Midbrain (tissue), 1 donor: ENCODE results near the gene SPEG.

Source experiments
- DNase-seq: peaks from one replicate; lab custom pipeline; 2025; lab: John Stamatoyannopoulos, UW

The SPEG gene

DNA sequence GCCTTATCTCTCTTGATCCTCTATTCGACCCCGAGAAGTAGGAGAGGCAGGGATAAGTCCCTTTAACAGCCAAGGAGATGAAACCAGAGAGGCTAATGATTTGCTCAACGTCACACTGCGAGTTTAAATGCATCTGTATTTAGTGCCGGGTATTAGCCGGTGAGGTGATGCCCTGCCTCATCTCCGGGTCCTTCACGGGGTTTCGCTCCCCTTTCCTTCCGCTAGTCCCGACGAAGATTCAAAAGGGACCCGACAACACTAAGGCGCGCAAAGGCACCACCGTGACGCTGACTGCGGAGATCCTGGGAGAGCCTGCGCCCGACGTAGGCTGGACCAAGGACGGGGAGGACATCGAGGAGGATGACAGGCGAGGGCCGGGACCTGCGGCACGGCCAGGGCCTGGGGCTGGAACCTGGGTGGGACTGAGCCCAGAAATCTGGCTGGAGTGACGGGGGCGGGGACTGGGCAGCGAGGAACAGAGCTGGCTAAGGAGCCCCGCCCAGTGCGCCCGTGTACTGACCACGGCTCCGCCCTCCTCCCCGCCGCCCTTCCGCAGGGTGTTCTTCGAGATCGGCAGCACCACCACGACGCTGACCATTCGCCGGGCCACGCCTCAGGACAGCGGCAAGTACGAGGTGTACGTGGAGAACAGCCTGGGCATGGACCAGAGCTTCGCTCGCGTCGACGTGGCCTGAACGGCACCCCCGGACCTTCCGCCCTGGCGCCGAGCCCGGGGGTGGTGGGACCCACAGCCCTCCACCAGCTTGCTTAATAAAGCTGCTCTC is 63.0 kb downstream of the SPEG start:
- DNase-seq, result peak; percentile 35

- DNase-seq, result peak; percentile 93
Observed at GRCh38 chr2:219498280-219499057, 63.8 kb downstream of the SPEG start, which contains the start of gene GMPPA. GMPPA (plus strand) TSS chr2:219498891; CDS start chr2:219499976, 1,085 bp downstream.

GRCh38 chr2:219499058-219499307 is 64.3 kb downstream of the SPEG start:
- no peak for DNase-seq

DNA sequence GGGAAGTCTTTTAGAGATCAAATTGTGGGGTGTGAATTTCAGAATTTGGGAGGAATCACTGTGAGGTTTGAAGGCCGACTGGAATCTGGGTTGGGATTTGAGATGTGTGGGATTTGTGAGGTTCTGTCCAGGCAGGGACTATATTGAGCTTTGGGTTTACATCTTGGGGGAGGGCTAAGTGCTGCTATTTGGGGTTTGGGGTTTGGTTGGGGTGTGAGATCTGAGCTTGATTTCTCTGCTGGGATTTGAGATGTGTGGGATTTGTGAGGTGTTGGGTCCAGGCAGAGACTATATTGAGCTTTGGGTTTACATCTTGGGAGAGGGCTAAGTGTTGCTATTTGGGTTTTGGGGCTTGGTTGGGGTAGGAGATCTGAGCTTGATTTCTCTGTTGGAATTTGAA is 64.9 kb downstream of the SPEG start:
- no peak for DNase-seq

- DNase-seq, result no peak
Observed at GRCh38 chr2:219500135-219500534, 65.5 kb downstream of the SPEG start.

DNA sequence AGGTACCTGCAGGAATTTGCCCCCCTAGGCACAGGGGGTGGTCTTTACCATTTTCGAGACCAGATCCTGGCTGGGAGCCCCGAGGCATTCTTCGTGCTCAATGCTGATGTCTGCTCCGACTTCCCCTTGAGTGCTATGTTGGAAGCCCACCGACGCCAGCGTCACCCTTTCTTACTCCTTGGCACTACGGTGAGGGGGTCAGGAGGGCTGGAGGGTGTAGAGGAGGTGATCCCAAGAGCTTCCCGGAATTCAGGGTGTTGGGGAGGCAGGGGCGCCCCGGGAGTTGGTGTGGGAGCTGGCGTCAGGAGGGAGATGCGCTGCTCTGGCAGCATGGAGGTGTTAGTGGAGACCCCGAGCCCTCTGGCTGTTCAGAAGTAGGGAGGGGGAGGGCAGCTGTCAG is 67.2 kb downstream of the SPEG start:
- no peak for DNase-seq

DNA sequence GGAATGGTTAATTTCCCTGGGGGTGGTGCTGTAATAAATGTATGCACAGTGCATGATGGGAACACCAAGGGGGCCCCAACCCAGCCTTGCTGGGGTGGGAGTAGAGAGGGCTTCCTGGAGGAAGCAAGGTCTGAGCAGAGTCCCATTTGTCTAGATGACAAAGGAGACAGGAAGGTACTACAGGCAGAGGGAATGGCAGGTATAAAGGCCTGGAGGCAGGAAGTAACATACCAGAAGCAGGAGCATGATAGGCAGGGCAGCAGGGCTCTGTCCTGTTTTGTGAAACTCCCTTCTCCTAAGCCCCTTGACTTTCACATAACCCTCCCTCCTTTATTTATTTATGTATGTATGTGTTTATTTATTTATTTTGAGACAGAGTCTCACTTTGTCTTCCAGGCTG is 68.0 kb downstream of the SPEG start:
- no peak for DNase-seq

DNA sequence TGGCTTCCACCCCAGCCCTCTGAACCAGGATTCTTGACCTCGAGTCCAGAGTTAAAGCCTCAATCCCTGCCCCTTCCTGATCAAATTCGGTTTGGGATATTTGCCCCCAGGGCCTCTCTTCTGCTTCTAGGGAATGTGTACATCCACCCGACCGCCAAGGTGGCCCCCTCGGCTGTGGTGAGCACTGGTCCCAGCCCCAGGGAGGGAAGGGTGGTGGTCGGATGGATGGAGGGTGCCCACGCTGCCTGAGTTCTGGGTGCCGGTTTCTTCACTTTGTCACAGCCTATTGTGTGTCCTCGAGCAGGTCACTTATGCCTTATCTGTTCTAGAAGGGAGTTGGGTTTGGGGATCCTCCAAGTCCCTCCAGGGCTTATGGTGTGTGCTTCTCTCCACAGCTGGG is 70.9 kb downstream of the SPEG start:
- no peak for DNase-seq

- no peak for DNase-seq
Observed at GRCh38 chr2:219506153-219506801, 71.6 kb downstream of the SPEG start.

DNA sequence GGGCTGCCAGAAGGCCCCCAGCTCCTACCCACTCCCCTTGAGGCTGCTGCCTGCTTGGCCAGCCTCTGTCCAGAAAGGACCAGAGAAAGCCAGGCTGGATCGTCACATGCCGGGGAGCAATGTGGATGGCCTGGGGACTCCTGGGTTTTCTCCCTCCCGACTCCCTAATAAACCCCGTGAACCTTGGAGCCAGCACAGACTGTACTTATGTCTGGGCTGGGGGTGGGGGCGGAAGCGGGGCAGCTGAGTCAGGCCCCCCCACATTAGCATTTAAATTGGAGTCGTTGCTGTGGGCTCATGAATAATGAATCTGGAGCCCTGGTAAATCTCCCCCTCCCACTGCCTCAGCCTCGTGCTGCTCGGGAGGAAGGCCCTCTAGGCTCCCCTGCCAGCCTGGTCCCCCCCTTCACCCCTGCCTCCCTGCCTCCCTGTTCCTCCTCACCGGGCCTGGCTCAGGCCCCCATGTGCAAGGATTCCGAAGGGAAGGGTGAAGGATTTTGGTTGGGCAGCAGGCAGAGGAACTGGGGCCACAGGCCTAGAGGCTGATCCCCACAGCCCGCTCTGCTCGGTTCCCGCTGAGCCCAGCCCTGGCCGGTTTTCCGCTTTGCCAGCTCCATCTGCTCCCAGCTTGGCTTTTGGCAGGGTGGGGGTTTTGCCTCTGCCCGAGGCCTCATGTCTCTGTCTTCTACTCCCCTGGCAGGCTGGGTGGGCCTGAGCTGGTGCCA is 72.3 kb downstream of the SPEG start:
- DNase-seq, result no peak

- no peak for DNase-seq
Observed at GRCh38 chr2:219507581-219508443, 73.2 kb downstream of the SPEG start.

DNA sequence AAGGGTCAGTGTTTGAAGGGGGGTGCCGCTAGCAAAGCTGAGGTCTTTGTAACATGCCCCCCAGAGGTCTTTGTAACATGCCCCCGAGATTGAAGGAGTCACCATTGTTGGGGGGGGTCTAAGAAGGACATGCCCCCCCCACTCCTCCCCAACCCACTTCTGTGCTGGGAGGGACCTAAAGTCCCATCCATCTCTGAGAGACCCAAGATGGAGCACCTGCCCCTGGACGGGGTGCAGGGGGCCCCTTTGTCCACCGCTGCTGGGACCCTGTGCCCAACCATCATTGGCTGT is 73.7 kb downstream of the SPEG start:
- DNase-seq, result no peak

GRCh38 chr2:219508971-219509779 is 74.5 kb downstream of the SPEG start:
- DNase-seq, result no peak

GRCh38 chr2:219509780-219510511 is 75.3 kb downstream of the SPEG start:
- peak; percentile 49 for DNase-seq

GRCh38 chr2:219510512-219511135 is 76.0 kb downstream of the SPEG start:
- DNase-seq, result no peak

DNA sequence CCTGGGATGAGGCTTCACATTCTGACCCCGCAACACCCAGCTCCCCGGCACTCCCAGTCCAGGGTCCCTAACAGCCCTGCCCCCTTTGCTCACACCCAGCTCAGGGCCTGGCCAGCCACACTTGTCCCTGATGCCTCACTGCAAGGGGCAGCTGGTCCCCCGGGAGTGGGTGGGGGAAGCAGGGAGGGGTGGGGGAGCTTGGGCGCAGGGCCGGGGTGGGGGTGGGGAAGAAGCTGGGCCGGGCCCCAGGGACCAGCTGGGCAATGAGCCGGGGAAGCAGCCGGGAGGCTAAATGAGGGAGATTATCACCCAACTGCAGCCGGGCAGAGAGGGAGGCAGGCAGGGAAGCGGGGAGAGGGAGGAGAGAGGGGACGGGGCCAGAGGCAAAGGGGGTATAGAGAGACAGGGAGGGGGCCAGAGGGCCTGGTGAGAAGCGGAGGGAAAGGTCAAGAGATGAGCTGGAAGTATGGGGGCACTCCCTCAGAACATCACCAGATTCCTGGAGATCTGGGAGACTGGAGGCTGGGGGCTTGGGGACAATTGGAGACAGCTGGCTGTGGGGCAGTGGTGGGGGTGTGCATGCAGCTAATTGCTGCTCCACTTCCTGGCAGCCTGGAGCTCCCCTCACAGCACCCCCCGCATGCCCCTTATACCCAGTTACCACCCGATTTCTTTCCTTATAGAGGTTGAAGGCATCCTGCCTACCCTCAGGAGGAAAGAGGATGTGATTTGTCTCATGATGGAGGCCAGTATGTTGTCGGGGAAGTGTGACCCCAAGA is 77.1 kb downstream of the SPEG start:
- DNase-seq, result no peak

DNA sequence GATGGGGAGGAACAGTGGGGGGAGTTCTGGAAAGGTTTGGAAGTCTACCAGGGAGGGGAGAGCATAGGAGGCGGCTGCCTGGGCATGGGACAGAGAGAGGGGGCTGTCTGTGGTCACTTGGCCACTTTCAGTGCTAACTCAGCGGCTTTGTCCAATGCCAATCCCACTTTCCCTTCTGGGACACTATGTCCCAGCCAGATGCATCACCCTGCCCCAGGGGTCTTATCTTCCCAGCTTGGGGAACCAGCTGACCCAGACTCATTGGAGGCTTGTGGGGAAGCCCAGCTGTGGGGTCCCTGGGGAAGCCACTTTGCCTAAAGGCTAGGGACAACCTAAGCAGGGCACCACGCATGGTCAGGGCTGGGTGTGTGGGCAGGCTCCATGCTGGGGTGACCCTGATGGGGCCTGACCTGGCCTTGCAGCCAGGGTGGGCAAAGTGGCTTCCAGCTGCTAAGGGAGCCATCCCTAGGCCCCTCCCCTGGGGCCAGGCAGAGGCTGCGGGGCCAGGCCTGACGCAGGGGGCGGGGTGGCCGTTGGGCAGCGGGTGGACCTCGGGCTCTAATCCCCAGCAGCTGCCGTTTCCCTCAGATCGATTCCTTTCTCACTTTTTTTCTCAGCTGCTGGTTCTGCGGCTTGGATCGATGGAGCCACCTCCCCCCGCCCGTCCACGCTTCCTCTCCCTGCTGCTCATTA is 78.0 kb downstream of the SPEG start:
- no peak for DNase-seq

- DNase-seq, result no peak
Observed at GRCh38 chr2:219513787-219514186, 79.1 kb downstream of the SPEG start.
